VCaP (cell line): ENCODE data around the gene DIP2B.
A peak's percentile ranks its signal among the peaks of the same experiment; 100 is the strongest.

ENCODE experiments used
- H3K27ac ChIP-seq: fragments of 450-650 bp; 2 replicates; pipeline ENCODE4 v1.5.1; 2017
- TF ChIP-seq, protein P1 (sequence below): fragments of 450-650 bp; conservative IDR thresholded peaks from 2 replicates; pipeline ENCODE4 v1.5.1; 2017; ENCODE audit warnings: mild to moderate bottlenecking, moderate library complexity

Gene DIP2B, protein sequence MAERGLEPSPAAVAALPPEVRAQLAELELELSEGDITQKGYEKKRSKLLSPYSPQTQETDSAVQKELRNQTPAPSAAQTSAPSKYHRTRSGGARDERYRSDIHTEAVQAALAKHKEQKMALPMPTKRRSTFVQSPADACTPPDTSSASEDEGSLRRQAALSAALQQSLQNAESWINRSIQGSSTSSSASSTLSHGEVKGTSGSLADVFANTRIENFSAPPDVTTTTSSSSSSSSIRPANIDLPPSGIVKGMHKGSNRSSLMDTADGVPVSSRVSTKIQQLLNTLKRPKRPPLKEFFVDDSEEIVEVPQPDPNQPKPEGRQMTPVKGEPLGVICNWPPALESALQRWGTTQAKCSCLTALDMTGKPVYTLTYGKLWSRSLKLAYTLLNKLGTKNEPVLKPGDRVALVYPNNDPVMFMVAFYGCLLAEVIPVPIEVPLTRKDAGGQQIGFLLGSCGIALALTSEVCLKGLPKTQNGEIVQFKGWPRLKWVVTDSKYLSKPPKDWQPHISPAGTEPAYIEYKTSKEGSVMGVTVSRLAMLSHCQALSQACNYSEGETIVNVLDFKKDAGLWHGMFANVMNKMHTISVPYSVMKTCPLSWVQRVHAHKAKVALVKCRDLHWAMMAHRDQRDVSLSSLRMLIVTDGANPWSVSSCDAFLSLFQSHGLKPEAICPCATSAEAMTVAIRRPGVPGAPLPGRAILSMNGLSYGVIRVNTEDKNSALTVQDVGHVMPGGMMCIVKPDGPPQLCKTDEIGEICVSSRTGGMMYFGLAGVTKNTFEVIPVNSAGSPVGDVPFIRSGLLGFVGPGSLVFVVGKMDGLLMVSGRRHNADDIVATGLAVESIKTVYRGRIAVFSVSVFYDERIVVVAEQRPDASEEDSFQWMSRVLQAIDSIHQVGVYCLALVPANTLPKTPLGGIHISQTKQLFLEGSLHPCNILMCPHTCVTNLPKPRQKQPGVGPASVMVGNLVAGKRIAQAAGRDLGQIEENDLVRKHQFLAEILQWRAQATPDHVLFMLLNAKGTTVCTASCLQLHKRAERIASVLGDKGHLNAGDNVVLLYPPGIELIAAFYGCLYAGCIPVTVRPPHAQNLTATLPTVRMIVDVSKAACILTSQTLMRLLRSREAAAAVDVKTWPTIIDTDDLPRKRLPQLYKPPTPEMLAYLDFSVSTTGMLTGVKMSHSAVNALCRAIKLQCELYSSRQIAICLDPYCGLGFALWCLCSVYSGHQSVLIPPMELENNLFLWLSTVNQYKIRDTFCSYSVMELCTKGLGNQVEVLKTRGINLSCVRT (N-terminal part only)

DNA sequence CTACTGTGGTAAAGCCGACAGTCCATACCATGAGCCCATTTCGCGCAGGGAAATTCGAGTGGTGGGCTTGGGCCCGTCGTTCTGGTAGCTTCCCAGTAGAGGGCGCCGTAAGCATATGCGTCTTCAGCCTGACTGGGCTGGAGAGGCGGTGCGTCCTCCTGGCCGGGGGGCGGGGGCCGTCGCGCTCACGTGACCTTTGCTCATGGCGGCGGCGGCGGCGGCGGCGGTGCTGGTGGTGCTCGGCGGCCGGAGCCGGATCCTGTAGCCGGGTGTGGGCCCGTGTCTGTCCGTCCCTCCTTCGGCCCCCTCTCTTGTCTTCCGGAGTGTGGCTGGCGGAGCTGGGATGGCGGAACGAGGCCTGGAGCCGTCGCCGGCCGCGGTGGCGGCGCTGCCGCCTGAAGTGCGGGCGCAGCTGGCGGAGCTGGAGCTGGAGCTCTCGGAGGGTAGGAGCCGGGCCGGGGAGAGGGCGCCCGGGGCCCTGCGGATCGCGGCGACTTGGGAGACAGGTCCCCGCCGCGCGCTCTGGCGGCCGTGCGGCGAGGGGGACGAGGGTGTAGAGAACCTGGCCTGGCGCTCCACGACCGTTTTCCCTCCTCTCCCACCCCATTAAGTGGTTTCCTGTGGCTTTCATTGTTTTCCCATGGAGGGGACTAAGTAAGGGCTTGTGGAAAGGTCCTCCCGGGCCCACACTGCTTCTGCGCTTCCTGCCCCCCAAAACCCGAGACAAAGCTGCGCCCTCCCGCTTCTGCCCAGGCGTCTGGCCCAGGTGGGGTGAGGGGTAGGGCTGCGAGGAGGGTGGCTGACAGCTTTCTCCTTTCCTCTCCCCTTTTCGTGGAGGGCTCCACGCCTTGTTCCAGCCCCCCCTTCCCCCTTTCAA lies at the start of gene DIP2B:
DIP2B (plus strand) TSS at position 188 of the 877 bp plus-strand sequence; CDS start at position 344, 156 bp downstream.
- TF ChIP-seq, protein P1, sequence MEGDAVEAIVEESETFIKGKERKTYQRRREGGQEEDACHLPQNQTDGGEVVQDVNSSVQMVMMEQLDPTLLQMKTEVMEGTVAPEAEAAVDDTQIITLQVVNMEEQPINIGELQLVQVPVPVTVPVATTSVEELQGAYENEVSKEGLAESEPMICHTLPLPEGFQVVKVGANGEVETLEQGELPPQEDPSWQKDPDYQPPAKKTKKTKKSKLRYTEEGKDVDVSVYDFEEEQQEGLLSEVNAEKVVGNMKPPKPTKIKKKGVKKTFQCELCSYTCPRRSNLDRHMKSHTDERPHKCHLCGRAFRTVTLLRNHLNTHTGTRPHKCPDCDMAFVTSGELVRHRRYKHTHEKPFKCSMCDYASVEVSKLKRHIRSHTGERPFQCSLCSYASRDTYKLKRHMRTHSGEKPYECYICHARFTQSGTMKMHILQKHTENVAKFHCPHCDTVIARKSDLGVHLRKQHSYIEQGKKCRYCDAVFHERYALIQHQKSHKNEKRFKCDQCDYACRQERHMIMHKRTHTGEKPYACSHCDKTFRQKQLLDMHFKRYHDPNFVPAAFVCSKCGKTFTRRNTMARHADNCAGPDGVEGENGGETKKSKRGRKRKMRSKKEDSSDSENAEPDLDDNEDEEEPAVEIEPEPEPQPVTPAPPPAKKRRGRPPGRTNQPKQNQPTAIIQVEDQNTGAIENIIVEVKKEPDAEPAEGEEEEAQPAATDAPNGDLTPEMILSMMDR, result peak; percentile 97
- H3K27ac ChIP-seq, result peak within 1 kb of the TSS; percentile 97

DNA sequence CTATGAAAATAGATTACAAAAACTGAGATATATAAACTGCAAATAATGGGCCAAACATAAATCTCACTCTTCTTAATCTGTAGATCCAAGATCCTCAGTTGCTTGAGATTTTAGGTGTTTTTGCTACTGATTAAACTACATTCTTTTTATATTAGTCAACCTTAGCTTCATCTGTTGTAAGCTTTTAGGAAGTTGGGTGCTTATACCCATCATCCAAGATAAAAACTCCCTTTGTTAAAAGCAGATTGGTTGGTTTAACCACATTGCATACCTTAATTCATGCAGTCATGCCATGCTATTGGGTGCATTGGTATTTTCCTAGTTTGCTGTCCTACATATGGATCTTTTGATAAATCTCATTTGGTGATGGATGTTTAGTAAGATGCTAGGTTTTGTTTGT lies 46.2 kb upstream of the DIP2B start:
- TF ChIP-seq, protein P1, result no peak
- H3K27ac ChIP-seq, result no peak overlapping the region

DNA sequence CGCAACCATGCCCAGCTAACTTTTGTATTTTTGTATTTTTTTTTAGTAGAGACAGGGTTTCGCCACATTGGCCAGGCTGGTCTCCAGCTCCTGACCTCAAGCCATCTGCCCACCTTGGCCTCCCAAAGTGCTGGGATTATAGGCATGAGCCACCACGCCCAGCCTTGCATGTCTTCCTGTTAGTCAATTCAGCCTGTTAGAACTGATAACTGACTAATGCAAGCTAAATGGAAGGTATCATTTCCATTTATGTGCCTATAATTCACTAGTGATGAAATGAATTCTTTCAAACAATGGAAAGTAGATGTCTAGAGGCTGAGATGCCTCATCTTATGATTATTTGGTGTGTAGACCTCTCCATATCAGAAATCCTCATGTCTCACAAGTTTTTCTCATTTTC lies 37.3 kb upstream of the DIP2B start:
- TF ChIP-seq, protein P1, result no peak
- H3K27ac ChIP-seq, result no peak overlapping the region

DNA sequence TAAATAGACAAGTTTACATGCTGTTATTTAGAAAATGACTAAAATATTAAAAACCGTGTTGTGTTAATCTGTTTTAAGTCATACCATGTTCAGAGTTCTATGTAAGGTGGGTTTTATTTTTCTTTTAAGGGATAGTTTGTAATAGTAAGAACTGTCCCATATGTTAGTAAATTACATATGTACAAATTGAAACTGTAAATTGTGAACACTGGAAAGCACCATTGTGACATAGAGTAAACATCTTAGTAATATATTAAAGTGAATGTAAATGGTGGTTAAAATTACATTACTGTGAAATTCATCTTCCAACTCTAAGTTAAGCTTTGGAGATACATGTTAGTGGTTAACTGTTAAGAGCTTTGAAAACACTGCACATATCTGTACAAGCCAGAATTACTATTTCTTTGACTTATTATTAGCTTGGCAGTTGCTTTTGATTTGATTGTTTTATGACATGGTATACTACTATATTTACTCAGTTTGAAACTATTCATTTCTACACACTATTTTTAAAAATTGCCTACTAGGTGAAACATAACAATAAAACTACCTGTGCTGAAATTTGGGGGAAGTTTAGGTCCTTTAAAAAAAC lies 27.4 kb upstream of the DIP2B start:
- H3K27ac ChIP-seq, result no peak overlapping the region
- TF ChIP-seq, protein P1, result no peak

DNA sequence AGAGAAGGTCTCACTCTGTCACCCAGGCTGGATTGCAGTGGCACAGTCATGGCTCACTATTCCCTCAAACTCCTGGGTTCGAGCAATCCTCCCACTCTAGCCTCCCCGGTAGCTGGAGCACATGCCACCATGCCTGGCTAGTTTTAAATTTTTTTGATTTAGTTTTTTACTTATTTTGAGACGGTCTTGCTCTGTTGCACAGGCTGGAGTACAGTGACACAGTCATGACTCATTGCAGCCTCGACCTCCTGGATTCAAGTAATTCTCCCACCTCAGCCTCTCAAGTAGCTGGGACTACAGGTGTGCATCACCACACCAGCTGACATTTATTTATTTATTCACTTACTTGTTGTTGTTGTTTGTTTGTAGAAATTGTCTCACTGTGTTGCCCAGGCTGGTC lies 22.2 kb upstream of the DIP2B start:
- TF ChIP-seq, protein P1, result no peak
- H3K27ac ChIP-seq, result no peak overlapping the region

DNA sequence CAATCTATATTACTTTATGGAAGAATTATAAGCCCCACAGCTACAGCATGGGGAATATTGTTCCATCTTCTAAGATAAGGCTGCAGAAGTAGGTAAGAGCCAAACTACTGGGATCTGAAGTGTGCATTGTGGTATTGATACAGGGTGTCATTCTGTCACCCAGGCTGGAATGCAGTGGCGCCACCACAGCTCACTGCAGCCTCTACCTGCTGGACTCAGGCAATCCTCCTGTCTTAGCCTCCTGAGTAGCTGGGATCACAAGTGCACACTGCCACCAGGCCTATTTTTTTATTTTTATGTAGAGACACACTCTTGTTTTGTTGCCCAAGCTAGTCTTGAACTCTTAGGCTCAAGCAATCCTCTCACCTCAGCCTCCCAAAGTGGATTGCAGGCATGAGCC lies 21.3 kb upstream of the DIP2B start:
- H3K27ac ChIP-seq, result no peak overlapping the region
- TF ChIP-seq, protein P1, result no peak
